Measurements from ENCODE around the gene UGT3A2.

Gene UGT3A2

DNA sequence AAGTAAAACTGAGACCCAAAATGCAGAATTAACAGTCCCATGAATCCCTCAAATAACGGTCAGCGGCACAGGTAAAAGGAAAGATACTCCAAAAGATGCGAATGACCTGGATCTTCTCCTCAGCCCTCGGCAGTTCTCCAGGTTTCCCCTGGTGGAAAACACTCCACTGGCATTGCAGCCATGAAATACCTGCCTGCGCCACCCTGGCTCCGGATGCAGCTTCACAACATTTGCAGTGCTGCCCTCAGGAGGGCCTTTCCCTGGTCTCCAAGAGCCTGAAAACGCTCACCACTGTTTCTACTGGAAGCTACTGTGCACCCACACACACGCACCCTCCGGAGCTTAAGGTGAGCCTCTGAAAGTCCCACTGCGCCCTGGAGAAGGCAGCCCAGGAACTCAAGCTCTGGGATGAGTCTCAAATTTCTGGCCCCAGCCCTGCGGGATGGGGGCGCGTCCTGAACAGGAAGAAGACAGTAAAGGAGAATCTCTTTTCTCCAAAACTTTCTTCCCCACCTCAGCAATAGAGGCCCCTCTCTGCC lies 612 bp downstream of the UGT3A2 start:
- H3K27me3 Mint-ChIP-seq = peaks cover 31 to 70% of the 10 kb centered on the region in 2 donors
- H3K27ac Mint-ChIP-seq = no peak overlapping the region
- H3K36me3 Mint-ChIP-seq (ENCODE audit: insufficient read depth) = no peaks in the 10 kb centered on the region
- peaks cover 4 to 6% of the 10 kb centered on the region in 2 donors for H3K4me1 Mint-ChIP-seq (ENCODE audit: low read depth in 2 of 2)
- DNase-seq (no peak), ATAC-seq (replicated peaks) (no peak)
- no peak overlapping the region for H3K4me3 Mint-ChIP-seq
- no peaks in the 10 kb centered on the region for H3K9me3 Mint-ChIP-seq

DNA sequence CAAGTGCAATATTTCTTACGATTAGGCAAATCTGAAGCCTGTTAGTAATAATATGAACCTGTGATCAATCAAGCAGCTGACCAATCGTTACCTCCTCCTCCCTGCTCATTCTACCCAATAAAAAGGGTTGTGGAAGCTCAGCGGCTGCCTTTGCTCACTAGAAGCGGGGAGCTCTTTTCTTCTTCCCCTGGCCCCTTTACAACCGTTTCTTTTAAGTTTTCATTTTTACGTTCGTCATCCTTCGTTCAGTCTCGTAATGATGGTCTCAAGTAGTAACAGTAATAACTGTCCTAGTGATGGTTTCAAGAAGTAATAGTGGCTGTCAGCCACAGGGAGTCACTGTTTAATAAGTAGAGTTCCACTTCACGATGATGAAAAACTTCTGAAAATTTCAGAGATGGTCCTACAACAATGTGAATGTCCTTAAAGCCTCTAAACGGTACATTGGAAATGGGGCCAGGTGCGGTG lies 6.2 kb downstream of the UGT3A2 start:
- DNase-seq (no peak), ATAC-seq (replicated peaks) (no peak)
- peak overlapping the region in 1 of 2 donors; percentile 25 for H3K4me3 Mint-ChIP-seq
- peaks cover 14 to 38% of the 10 kb centered on the region in 2 donors for H3K27me3 Mint-ChIP-seq
- H3K4me1 Mint-ChIP-seq (ENCODE audit: low read depth in 2 of 2) = peaks cover 0 to 4% of the 10 kb centered on the region in 2 donors
- no peaks in the 10 kb centered on the region for H3K36me3 Mint-ChIP-seq (ENCODE audit: insufficient read depth)
- no peak overlapping the region for H3K27ac Mint-ChIP-seq
- H3K9me3 Mint-ChIP-seq = no peaks in the 10 kb centered on the region

DNA sequence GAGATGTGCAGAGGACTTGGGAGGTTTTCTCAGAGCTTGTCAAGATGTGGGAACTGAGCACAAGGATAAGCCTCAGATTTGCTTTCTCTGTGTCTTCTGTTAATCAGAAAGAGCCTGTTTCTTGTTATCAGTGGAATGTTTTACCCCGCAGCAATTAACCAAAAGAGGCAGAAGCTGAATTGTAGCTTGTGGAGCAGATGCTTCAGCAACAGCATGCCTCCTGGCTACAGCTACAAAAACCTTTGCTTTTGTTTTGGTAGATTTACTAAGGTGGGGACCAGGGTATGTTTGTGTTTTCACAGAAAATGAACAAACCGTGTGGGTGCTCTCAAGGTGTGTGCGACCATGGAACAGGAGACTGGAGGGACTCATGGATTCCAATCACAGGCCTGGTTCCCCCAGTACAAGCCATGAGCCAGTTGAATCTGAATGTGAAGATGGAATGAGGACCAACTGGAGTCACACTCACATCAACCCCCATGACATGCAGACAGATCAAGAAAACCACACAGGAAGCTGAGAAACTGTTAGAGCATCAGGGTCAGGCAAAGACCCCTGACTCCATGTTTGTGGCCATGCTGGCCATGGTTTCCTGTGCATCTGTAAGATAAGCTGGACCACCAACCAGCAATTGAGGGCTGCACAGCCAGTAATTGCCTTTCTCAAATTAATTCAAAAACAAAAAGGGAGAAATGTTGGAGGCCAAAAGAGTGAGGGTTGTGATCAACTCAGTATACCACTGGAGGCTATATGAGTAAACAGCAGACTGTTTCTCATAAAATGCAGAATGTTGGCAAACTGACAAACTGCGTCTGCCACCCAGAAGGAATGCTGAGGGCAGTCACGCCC lies 6.9 kb downstream of the UGT3A2 start:
- no peak for ATAC-seq (replicated peaks)

GRCh38 chr5:36058776-36059175 lies 7.9 kb downstream of the UGT3A2 start:
- ATAC-seq (replicated peaks) (no peak), DNase-seq (no peak)
- Mint-ChIP-seq H3K4me3 (no peak overlapping the region), H3K36me3 (ENCODE audit: insufficient read depth) (no peaks in the 10 kb centered on the region), H3K27me3 (peaks cover 12 to 21% of the 10 kb centered on the region in 2 donors), H3K9me3 (no peaks in the 10 kb centered on the region), H3K27ac (no peak overlapping the region), H3K4me1 (ENCODE audit: low read depth in 2 of 2) (peaks cover 0 to 4% of the 10 kb centered on the region in 2 donors)

More for the DNA sequence above, 6.9 kb downstream of the UGT3A2 start:
- Mint-ChIP-seq H3K9me3 (no peaks in the 10 kb centered on the region), H3K36me3 (ENCODE audit: insufficient read depth) (no peaks in the 10 kb centered on the region), H3K27me3 (peaks cover 13 to 31% of the 10 kb centered on the region in 2 donors), H3K4me1 (ENCODE audit: low read depth in 2 of 2) (peaks cover 0 to 4% of the 10 kb centered on the region in 2 donors), H3K4me3 (no peak overlapping the region), H3K27ac (no peak overlapping the region)
- DNase-seq = no peak

- Mint-ChIP-seq H3K4me3 (no peak overlapping the region), H3K4me1 (ENCODE audit: low read depth in 2 of 2) (peaks cover 0 to 4% of the 10 kb centered on the region in 2 donors), H3K27ac (no peak overlapping the region), H3K36me3 (ENCODE audit: insufficient read depth) (no peaks in the 10 kb centered on the region), H3K27me3 (peaks cover 18 to 20% of the 10 kb centered on the region in 2 donors), H3K9me3 (no peaks in the 10 kb centered on the region)
- DNase-seq (no peak), ATAC-seq (replicated peaks) (no peak)
Observed at GRCh38 chr5:36057386-36057785, 9.3 kb downstream of the UGT3A2 start.

DNA sequence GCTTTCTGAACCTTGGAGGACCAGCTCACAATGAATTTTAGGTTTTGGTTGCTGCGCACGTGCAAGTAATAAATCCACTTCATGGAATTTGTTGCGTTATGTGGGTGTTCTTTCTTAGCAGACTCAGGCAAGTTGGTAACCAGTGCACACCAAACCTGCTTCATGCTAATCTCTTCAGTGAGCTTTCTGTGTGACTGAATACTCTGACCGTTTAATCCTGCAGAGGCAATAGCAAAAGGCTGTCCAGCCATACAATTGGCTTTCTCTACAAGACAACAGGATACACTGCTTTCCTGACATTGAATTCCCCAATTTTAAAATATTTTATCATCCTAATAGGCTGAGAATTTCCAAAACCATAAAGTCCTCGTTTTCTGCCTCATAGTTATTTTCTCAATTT lies 10.3 kb downstream of the UGT3A2 start:
- Mint-ChIP-seq H3K27me3 (peaks cover 20% of the 10 kb centered on the region in 2 donors), H3K36me3 (ENCODE audit: insufficient read depth) (no peaks in the 10 kb centered on the region), H3K4me1 (ENCODE audit: low read depth in 2 of 2) (peaks cover 0 to 4% of the 10 kb centered on the region in 2 donors), H3K4me3 (no peak overlapping the region), H3K9me3 (no peaks in the 10 kb centered on the region), H3K27ac (no peak overlapping the region)
- no peak for ATAC-seq (replicated peaks)
- DNase-seq = no peak

GRCh38 chr5:36055984-36056383 lies 10.7 kb downstream of the UGT3A2 start:
- no peak for DNase-seq
- H3K4me3 Mint-ChIP-seq = no peak overlapping the region
- peaks cover 0 to 4% of the 10 kb centered on the region in 2 donors for H3K4me1 Mint-ChIP-seq (ENCODE audit: low read depth in 2 of 2)
- no peaks in the 10 kb centered on the region for H3K9me3 Mint-ChIP-seq
- ATAC-seq (replicated peaks) = no peak
- no peak overlapping the region for H3K27ac Mint-ChIP-seq
- H3K36me3 Mint-ChIP-seq (ENCODE audit: insufficient read depth) = no peaks in the 10 kb centered on the region
- H3K27me3 Mint-ChIP-seq = peaks cover 20% of the 10 kb centered on the region in 2 donors

GRCh38 chr5:36054647-36055046 lies 12.0 kb downstream of the UGT3A2 start:
- Mint-ChIP-seq H3K27ac (no peak overlapping the region), H3K4me1 (ENCODE audit: low read depth in 2 of 2) (no peaks in the 10 kb centered on the region), H3K9me3 (no peaks in the 10 kb centered on the region), H3K27me3 (peaks cover 20% of the 10 kb centered on the region in 2 donors), H3K36me3 (ENCODE audit: insufficient read depth) (no peaks in the 10 kb centered on the region), H3K4me3 (no peak overlapping the region)
- DNase-seq (no peak), ATAC-seq (replicated peaks) (no peak)

DNA sequence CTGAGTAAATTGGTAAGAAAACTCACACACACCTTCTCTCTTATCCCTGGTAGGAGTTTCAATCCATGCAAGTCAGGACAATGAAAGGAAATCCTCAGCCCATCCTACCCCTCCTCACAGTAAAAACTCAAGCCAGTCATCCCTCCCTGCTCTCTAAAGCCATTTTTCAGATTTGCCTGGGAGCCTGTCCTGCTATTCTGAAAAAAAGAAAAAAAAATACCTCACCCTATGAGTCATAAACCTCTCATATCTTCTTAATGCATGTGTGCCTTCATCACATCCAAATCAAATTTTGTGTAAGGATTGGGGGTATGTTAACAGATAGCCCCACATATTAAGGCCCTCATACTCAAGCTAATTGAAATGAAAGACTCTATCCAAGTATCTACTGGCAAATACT lies 14.1 kb downstream of the UGT3A2 start:
- no peak for ATAC-seq (replicated peaks)
- H3K36me3 Mint-ChIP-seq (ENCODE audit: insufficient read depth) = no peaks in the 10 kb centered on the region
- no peaks in the 10 kb centered on the region for H3K4me1 Mint-ChIP-seq (ENCODE audit: low read depth in 2 of 2)
- DNase-seq = no peak
- no peak overlapping the region for H3K4me3 Mint-ChIP-seq
- H3K9me3 Mint-ChIP-seq = no peaks in the 10 kb centered on the region
- H3K27me3 Mint-ChIP-seq = peaks cover 10 to 20% of the 10 kb centered on the region in 2 donors
- no peak overlapping the region for H3K27ac Mint-ChIP-seq

- Mint-ChIP-seq H3K27me3 (peaks cover 0 to 14% of the 10 kb centered on the region in 2 donors), H3K4me3 (no peak overlapping the region), H3K27ac (no peak overlapping the region)
Observed at GRCh38 chr5:36049949-36050348, 16.7 kb downstream of the UGT3A2 start.

GRCh38 chr5:36047384-36048160 lies 19.1 kb downstream of the UGT3A2 start:
- no peaks in the 10 kb centered on the region for H3K9me3 Mint-ChIP-seq
- peaks cover 0 to 4% of the 10 kb centered on the region in 2 donors for H3K27me3 Mint-ChIP-seq
- H3K27ac Mint-ChIP-seq = no peak overlapping the region
- H3K4me1 Mint-ChIP-seq (ENCODE audit: low read depth in 2 of 2) = no peaks in the 10 kb centered on the region
- H3K4me3 Mint-ChIP-seq = no peak overlapping the region
- no peaks in the 10 kb centered on the region for H3K36me3 Mint-ChIP-seq (ENCODE audit: insufficient read depth)
- no peak for ATAC-seq (replicated peaks)
- DNase-seq = no peak

More at GRCh38 chr5:36049949-36050348, 16.7 kb downstream of the UGT3A2 start:
- ATAC-seq (replicated peaks) (no peak), DNase-seq (no peak)
- Mint-ChIP-seq H3K4me1 (ENCODE audit: low read depth in 2 of 2) (no peaks in the 10 kb centered on the region), H3K9me3 (no peaks in the 10 kb centered on the region), H3K36me3 (ENCODE audit: insufficient read depth) (no peaks in the 10 kb centered on the region)

GRCh38 chr5:36045895-36046294 lies 20.8 kb downstream of the UGT3A2 start:
- H3K36me3 Mint-ChIP-seq (ENCODE audit: insufficient read depth) = no peaks in the 10 kb centered on the region
- H3K27me3 Mint-ChIP-seq = peaks cover 0 to 14% of the 10 kb centered on the region in 2 donors
- H3K4me3 Mint-ChIP-seq = no peak overlapping the region
- ATAC-seq (replicated peaks) = no peak
- no peak overlapping the region for H3K27ac Mint-ChIP-seq
- no peak for DNase-seq
- H3K9me3 Mint-ChIP-seq = no peaks in the 10 kb centered on the region
- no peaks in the 10 kb centered on the region for H3K4me1 Mint-ChIP-seq (ENCODE audit: low read depth in 2 of 2)

GRCh38 chr5:36041537-36041845 lies 25.2 kb downstream of the UGT3A2 start:
- no peaks in the 10 kb centered on the region for H3K4me1 Mint-ChIP-seq (ENCODE audit: low read depth in 2 of 2)
- DNase-seq (no peak), ATAC-seq (replicated peaks) (no peak)
- no peak overlapping the region for H3K4me3 Mint-ChIP-seq
- no peaks in the 10 kb centered on the region for H3K36me3 Mint-ChIP-seq (ENCODE audit: insufficient read depth)
- H3K27me3 Mint-ChIP-seq = peaks cover 20 to 22% of the 10 kb centered on the region in 2 donors
- H3K27ac Mint-ChIP-seq = no peak overlapping the region
- no peaks in the 10 kb centered on the region for H3K9me3 Mint-ChIP-seq
